Esophagus muscularis mucosa (tissue), 4 donors: ENCODE measurements around the gene UFD1. TPM values are rescaled to one million over a fixed set of nuclear protein-coding genes. Genes with fewer than 3 reads are reported as not detected.

ENCODE experiments used
- DNase-seq: peaks from one replicate; pipeline ENCODE4 v3.0.0-alpha.2; 2017; ENCODE audit errors: extremely low spot score
- H3K27ac ChIP-seq, 4 donors: fragments of 200-600 bp; sonication (generic); replicated peaks in 1 of 4; 1 replicate in 3 of 4; 2 replicates in 1 of 4; pipeline ENCODE4 v1.5.1; 2016 to 2019; ENCODE audit warnings: mild to moderate bottlenecking in 1 of 4
- H3K27me3 ChIP-seq, 4 donors: fragments of 200-600 bp; sonication (generic); one replicate each; pipeline versions ENCODE4 v1.5.1 to v1.6.0; 2016 to 2019
- H3K36me3 ChIP-seq, 4 donors: fragments of 200-600 bp; sonication (generic); one replicate each; pipeline ENCODE4 v1.5.1; 2016 to 2019
- H3K4me1 ChIP-seq, 4 donors: fragments of 200-600 bp; sonication (generic); one replicate each; pipeline ENCODE4 v1.5.1; 2016 to 2019
- H3K4me3 ChIP-seq, 4 donors: fragments of 200-600 bp; sonication (generic); 1 replicate in 2 of 4; 2 replicates in 2 of 4; pipeline ENCODE4 v1.5.1; 2016 to 2019; ENCODE audit warnings: mild to moderate bottlenecking in 4 of 4, moderate library complexity in 1 of 4
- H3K9me3 ChIP-seq, 4 donors: fragments of 200-600 bp; sonication (generic); 1 replicate in 3 of 4; 2 replicates in 1 of 4; pipeline ENCODE4 v1.5.1; 2016 to 2019
- CTCF ChIP-seq, 3 experiments: fragments of 200-600 bp in 2 of 3; fragments of 450-650 bp in 1 of 3; sonication (generic) in 2 of 3; IDR thresholded peaks; one replicate each; pipeline ENCODE4 v1.5.1; 2017 to 2019; ENCODE audit warnings: antibody characterized with exemption in 3 of 3, mild to moderate bottlenecking in 2 of 3, moderate library complexity in 1 of 3
- EP300 ChIP-seq: sonication (generic); formaldehyde crosslinking; IDR thresholded peaks from one replicate; pipeline ENCODE4 v1.6.1; 2017; ENCODE audit warnings: antibody characterized with exemption
- POLR2A ChIP-seq: fragments of 450-650 bp; IDR thresholded peaks from one replicate; pipeline ENCODE4 v1.6.1; 2017; ENCODE audit warnings: antibody characterized with exemption, moderate library complexity, mild to moderate bottlenecking, low read depth
- POLR2AphosphoS5 ChIP-seq, 2 donors: sonication (generic); formaldehyde crosslinking; IDR thresholded peaks; one replicate each; pipeline ENCODE4 v1.6.1; 2017; ENCODE audit warnings: antibody characterized with exemption in 2 of 2
- WGBS: methylation state at CpG from one replicate; pipeline ENCODE4 v1.1.5; 2018; 5-methylcytosine and 5-hydroxymethylcytosine counted together
- intact Hi-C: fragments of 100-400 bp; cut with DNase I; formaldehyde crosslinking; loops from one replicate; pipeline ENCODE4 v1.15.1; 2023
- total RNA-seq, 4 donors: library from RNA; depleted of rRNA; stranded (reverse); fragments of >200 nt; gene quantifications; one replicate each; pipeline versions ENCODE4 v1.1.0 to v1.2.1, GENCODE V29; 2016

The UFD1 gene
- total RNA-seq, 4 donors from 2014 or later, result 54.8 to 65.2 (median 57.1) TPM

GRCh38 chr22:19480789-19481188, 1.8 kb upstream of the UFD1 start:
- Histone ChIP-seq H3K4me3 (no peak overlapping the region), H3K9me3 (no peaks in the 10 kb centered on the region), H3K27ac (no peak overlapping the region), H3K4me1 (peaks cover 18 to 33% (median 33%) of the 10 kb centered on the region in 4 donors), H3K36me3 (peaks cover 0 to 4% (median 0%) of the 10 kb centered on the region in 4 donors), H3K27me3 (peaks cover 0 to 5% (median 0%) of the 10 kb centered on the region in 4 donors)
- DNase-seq, result no peak
- WGBS, result 68% methylated on average over 10 of the region's 10 CpGs
- intact Hi-C loops, result no loop called here
- TF ChIP-seq EP300, result no peak
- TF ChIP-seq POLR2AphosphoS5 (IDR thresholded peaks at IDR 0.05), result no peak
- TF ChIP-seq POLR2A, result no peak
- no peak for TF ChIP-seq CTCF (IDR thresholded peaks at IDR 0.05)

- Histone ChIP-seq H3K4me3 (peak overlapping the region; percentile 87 to 96 (median 92)), H3K36me3 (peaks cover 0 to 5% (median 2%) of the 10 kb centered on the region in 4 donors), H3K4me1 (peaks cover 18 to 39% (median 39%) of the 10 kb centered on the region in 4 donors), H3K27ac (no peak overlapping the region), H3K9me3 (no peaks in the 10 kb centered on the region), H3K27me3 (peaks cover 0 to 5% (median 0%) of the 10 kb centered on the region in 4 donors)
- intact Hi-C loops, result no loop called here
- TF ChIP-seq POLR2A, result no peak
- TF ChIP-seq POLR2AphosphoS5 (IDR thresholded peaks at IDR 0.05), result no peak
- no peak for TF ChIP-seq EP300
- DNase-seq, result no peak
- under 1% methylated on average over 15 of the region's 15 CpGs for WGBS
Observed at GRCh38 chr22:19480173-19480568, 1.2 kb upstream of the UFD1 start.

GRCh38 chr22:19479355-19480172, 571 bp upstream of the UFD1 start, which contains the start of gene CDC45:
Gene CDC45, plus strand, starts transcription at chr22:19479920. Its CDS starts 49 bp downstream, at chr22:19479969.
- 0% methylated on average over 8 of the region's 50 CpGs for WGBS
- Histone ChIP-seq H3K9me3 (no peaks in the 10 kb centered on the region), H3K27ac (peak within 1 kb of the TSS; percentile 86 to 96 (median 93)), H3K4me3 (peak within 1 kb of the TSS; percentile 87 to 96 (median 92)), H3K4me1 (peaks cover 18 to 45% (median 44%) of the 10 kb centered on the region in 4 donors), H3K27me3 (peaks cover 0 to 5% (median 0%) of the 10 kb centered on the region in 4 donors), H3K36me3 (peaks cover 0 to 11% (median 8%) of the 10 kb centered on the region in 4 donors)
- peak; percentile 99 for DNase-seq
- TF ChIP-seq POLR2AphosphoS5 (IDR thresholded peaks at IDR 0.05), result peak in 1 of 2 donors; percentile 41
- no peak for TF ChIP-seq EP300
- intact Hi-C loops, result no loop called here

GRCh38 chr22:19478045-19478900, 720 bp downstream of the UFD1 start:
- no peak for TF ChIP-seq POLR2A
- no peak for TF ChIP-seq POLR2AphosphoS5 (IDR thresholded peaks at IDR 0.05)
- Histone ChIP-seq H3K4me3 (peak overlapping the region; percentile 87 to 96 (median 92)), H3K36me3 (peaks cover 5 to 24% (median 21%) of the 10 kb centered on the region in 4 donors), H3K9me3 (no peaks in the 10 kb centered on the region), H3K4me1 (peaks cover 18 to 54% (median 50%) of the 10 kb centered on the region in 4 donors), H3K27ac (peak overlapping the region; percentile 86 to 96 (median 93)), H3K27me3 (peaks cover 0 to 5% (median 0%) of the 10 kb centered on the region in 4 donors)
- under 1% methylated on average over 30 of the region's 31 CpGs for WGBS
- intact Hi-C loops, result no loop called here
- DNase-seq, result no peak

- Histone ChIP-seq H3K4me3 (peak overlapping the region; percentile 87 to 96 (median 92)), H3K27ac (peak overlapping the region; percentile 86 to 96 (median 93)), H3K27me3 (peaks cover 0 to 5% (median 0%) of the 10 kb centered on the region in 4 donors), H3K36me3 (peaks cover 12 to 32% (median 29%) of the 10 kb centered on the region in 4 donors), H3K4me1 (peaks cover 18 to 56% (median 51%) of the 10 kb centered on the region in 4 donors), H3K9me3 (no peaks in the 10 kb centered on the region)
- intact Hi-C loops, result no loop called here
- 28% methylated on average over 5 of the region's 5 CpGs for WGBS
- DNase-seq, result no peak
- TF ChIP-seq CTCF (IDR thresholded peaks at IDR 0.05) (peak in 1 of 3 experiments; percentile 6), POLR2A (no peak)
Observed at GRCh38 chr22:19477321-19478044, 1.5 kb downstream of the UFD1 start.
